B cell (primary cell): ENCODE results near the gene SIPA1.

Experiments
- EZH2 ChIP-seq: IDR thresholded peaks from 2 replicates; pipeline ENCODE4 v1.6.1; 2012; ENCODE audit warnings: borderline replicate concordance, low read depth, mild to moderate bottlenecking, moderate library complexity, low read length; ENCODE audit not compliant: insufficient read depth, poor library complexity, severe bottlenecking
- TF ChIP-seq, protein P1 (sequence below): fragments of 200-600 bp; IDR thresholded peaks from one replicate; pipeline ENCODE4 v1.8.0; 2022; ENCODE audit warnings: antibody characterized with exemption, mild to moderate bottlenecking

DNA sequence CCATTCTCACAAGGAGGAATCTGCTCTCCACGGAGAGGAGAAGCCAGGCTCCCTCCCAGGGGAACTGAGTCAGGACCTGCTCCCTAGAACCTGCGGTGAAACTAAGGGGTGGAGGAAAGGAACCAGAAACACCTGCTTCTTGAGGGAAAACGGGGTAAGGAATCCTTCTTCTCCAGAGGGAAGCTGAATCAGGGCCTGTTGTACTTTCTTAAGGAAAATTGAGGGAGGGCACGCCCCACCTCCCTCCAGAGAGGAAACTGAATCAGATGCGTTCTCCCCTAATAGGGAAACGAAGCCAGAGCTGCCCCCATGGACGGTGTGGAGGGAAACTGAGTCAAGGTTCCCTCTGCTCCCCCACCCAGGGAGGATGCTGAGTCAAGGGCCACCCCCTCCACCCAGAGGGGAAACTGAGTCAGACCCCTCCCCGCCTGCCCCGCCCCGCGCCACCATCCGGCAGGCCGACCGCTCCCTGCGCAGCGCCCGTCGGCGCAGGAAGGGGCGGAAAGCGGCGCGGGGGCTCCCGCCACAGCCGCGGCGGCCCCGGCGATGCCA lies 24.4 kb downstream of the SIPA1 start:
- TF ChIP-seq, protein P1, sequence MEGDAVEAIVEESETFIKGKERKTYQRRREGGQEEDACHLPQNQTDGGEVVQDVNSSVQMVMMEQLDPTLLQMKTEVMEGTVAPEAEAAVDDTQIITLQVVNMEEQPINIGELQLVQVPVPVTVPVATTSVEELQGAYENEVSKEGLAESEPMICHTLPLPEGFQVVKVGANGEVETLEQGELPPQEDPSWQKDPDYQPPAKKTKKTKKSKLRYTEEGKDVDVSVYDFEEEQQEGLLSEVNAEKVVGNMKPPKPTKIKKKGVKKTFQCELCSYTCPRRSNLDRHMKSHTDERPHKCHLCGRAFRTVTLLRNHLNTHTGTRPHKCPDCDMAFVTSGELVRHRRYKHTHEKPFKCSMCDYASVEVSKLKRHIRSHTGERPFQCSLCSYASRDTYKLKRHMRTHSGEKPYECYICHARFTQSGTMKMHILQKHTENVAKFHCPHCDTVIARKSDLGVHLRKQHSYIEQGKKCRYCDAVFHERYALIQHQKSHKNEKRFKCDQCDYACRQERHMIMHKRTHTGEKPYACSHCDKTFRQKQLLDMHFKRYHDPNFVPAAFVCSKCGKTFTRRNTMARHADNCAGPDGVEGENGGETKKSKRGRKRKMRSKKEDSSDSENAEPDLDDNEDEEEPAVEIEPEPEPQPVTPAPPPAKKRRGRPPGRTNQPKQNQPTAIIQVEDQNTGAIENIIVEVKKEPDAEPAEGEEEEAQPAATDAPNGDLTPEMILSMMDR: no peak
- TF ChIP-seq EZH2: no peak
